GM21737 (cell line): ENCODE data around the gene SPECC1.

Source experiments
- ATAC-seq: cut with Tn5 transposase; IDR thresholded peaks from one replicate; pipeline ENCODE4 v1.9.1; 2021; ENCODE audit warnings: mild to moderate bottlenecking, moderate library complexity; ENCODE audit not compliant: unreplicated experiment

Gene SPECC1

DNA sequence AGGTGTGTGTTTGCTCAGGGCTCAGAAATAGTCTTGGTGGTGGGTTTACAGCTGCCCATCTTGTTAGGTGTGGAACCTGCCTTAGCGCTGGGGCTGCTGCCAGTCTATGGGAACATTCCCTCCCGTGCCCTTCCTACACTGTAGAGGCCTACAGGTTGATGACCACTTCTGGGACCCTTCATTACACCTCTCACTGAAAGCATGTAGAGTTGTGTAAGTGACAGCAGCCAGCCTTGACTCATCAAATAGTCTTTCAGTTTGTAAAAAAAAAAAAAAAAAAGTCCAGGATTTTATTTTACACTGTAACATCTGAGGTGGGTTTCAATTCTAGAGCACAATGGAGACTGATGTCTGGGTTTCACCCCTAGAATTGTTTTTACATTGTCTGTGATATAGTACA is 193.9 kb downstream of the SPECC1 start:
- ATAC-seq = no peak

DNA sequence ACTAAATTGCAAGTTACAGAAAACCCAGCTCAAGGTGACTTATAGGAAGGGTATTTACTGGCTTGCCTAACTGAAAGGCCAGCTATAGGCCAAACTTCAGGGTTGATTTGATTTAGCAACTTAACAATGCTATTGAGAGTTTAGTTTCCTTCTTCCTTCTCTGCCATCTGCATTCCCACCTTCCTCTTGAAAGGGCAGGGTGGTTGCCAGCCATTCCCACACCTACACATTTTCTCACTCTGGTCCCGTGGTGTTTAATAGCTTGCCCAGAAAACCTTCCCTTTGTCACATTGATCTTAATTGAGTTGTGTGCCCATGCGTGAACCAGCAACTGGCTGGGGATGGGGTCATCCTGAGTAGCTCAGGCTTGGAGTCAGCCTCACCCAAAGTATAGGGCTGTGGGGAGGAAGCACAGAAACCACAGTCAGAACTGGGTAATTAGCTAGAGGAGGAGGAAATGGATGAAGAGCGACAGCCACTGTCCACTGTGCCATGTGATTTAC is 194.7 kb downstream of the SPECC1 start:
- no peak for ATAC-seq

DNA sequence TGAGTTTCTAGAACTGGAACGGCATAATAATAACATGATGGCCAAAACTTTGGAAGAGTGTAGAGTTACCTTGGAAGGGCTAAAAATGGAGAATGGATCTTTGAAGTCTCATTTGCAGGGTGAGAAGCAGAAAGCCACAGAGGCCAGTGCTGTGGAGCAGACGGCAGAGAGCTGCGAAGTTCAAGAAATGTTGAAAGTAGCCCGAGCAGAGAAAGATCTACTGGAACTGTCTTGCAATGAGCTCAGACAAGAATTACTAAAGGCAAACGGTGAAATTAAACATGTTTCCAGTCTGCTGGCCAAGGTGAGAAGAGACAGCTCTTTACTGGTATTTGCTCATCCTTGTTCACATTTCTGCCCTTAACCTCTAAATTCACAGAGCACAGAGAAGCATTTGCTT is 196.4 kb downstream of the SPECC1 start:
- ATAC-seq = no peak

DNA sequence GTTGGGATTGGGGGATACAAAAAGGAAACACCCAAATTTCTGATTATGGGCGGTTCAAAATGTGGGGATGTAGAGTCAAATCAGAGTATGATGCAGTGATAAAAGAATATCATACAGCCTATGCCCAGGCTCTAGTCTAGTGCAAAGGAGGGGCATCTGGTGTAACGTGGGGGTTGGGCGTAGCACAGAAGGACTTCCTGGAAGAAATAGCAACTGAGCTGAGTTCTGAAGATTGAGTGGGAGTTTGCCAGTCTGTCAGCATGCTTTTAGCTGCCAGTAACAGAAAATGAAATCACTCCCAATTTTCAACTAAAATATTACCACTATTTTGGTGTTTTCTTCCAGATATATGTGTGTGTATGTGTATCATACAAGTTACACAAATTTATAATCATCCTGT is 196.9 kb downstream of the SPECC1 start:
- ATAC-seq = no peak

DNA sequence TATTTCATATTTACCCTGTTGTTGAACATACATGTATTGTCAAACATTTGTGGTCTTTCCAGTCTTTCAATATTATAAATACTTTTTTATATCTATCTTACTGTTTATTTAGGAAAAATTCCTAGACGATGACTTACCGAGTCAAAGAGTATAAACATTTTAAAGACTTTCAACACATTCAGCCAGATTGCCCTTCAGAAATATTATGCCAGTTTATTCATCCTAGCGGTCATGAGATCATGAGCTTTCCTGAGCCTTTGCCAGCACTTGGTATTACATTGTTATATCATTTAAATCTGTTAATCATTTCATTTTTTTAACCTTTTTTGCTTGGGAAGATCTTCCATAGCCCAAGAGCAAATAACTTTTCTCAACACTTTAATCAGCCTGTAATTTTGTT is 197.4 kb downstream of the SPECC1 start:
- no peak for ATAC-seq

DNA sequence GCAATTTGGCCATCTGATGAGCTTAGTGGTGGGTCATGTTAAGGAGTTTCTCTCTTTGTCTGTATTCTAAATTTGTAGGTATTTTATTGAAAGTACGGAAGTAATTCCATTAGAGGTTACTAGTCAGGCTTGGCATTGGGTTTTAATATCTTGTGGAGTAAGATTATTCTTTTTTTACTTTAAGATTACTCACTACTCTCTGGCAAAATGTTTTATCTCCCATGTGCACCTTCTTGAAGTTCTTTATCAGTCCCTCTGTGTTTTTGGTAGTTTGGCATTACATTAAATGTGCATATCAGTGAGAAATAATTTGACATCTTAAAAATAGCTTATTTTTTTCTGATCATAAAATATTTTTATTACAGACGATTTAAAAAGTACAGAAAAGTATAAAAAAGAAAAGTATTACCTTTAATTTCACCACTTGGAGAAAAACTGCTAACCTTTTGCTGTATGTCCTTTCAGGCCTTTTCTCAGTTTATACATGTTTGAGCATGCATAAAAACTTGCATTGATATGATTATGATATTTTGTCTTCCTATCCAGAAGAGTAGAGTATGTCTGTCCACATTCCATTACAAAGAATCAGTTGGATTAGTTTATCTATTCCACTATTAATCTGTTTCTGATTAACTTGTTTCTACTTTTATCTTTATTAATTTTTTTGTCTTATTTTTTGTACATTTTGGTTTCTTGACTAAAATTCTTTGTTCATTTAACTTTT is 198.3 kb downstream of the SPECC1 start:
- ATAC-seq = no peak

DNA sequence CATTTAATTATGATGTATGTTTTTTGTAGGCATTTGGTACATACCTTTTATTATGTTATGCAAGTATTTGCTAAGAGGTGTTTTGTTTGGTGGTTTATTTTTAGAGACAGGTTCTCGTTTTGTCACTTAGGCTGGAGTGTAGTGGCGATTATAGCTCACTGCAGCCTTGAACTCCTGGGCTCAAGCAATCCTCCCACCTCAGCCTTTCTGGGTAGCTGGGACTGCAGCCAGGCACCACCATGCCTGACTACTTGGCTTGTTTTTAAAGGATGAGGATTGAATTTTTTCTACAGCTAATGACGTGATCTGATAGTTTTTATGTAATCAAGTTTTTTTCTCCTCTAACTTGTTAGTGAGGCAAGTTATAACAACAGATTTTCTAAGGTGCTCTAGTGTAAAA is 199.6 kb downstream of the SPECC1 start:
- ATAC-seq = no peak

DNA sequence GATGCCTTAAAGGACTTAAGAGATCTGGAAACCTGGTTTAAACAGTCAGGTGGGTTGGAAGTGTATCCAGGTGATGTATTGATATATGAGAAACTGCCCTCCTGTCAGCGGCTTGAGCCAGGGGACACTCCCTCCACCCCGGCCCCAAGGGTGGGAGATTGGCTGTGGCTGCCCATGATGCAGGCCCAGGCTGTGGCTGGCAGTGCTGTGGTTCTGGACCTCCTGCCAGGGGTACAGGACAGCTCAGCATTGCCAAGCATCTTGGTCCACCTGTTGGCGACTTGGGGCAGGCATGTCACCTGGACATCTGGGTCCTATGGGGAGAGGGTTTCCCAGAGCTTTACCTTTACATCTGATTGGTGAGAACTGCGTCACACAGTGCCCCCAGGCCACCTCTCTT is 201.0 kb downstream of the SPECC1 start:
- no peak for ATAC-seq

DNA sequence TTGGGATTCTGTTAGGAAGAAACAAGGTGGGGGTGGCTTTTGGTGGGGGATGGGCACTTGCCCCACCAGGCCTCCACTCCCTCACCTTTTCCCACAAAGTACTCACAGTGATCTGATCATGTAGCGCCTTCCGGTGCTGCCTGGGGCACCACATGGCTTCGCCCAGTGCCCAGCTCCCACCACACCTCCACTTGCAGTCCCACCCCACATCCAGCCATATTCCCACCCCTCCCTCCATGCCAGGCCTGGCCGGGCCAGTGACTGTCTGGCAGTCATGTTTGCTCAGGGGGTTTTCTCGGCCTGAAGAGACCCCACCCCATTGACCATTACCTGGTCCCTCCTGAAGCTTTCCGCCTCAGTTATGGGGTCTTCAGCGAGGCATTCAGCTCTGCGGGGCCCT is 201.5 kb downstream of the SPECC1 start:
- no peak for ATAC-seq

DNA sequence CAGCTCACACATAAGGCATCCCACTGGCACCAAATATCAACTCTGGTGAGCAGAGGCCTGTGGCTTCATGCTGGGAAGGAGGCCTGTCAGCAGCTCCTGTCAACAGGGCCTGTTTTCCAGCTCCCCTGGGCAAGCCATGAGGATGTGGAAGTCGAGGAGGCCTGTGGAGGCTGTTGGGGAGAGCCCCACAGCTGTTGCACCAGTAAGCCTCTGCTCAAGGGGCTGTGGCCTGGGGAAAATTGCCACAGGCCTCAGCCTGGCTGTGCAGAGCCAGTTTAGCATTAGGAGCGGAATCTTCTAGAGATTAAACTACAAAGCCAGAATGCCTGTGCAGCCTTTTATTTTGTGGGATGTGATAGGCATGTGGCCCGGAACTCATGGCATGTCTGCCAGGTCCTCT is 202.1 kb downstream of the SPECC1 start:
- no peak for ATAC-seq

DNA sequence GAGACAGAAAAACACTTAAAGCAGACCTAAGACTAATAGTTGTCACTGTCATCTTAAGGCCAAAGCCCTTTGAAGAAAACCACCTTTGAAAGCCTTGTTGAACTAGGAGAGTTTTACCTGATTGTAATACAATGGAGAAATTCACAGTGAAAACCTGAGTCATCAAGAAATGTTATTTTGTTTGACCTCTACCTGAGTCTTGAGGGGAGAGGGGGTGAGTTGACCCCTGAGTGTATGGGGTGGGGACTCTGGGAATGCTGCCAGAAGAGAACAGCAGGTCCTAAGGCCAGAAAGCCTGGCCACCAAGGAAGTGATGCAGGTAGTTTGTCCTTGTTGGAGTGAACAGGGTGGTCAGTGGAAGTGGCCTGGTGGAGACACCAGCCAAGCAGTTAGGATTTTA is 204.3 kb downstream of the SPECC1 start:
- ATAC-seq = no peak

DNA sequence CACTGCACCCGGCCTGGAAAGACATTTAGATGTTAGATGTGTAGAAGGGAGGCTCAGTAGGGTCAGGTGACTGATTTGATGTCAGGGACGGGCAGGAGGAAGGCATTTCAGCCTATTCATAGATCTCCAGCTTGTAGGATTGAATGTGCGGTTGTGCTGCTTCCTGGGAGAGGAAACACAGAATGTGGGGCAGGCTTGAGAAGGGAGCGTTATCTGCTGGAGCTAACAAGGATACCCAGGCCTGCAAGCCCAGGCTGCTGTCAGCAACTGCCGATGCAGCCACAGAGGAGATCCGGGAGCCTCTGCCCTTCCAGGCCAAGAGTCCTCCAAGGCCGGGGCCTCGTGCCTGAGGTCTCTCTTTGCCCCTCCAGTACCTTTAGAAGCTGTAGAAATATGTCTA is 205.6 kb downstream of the SPECC1 start:
- ATAC-seq = no peak

DNA sequence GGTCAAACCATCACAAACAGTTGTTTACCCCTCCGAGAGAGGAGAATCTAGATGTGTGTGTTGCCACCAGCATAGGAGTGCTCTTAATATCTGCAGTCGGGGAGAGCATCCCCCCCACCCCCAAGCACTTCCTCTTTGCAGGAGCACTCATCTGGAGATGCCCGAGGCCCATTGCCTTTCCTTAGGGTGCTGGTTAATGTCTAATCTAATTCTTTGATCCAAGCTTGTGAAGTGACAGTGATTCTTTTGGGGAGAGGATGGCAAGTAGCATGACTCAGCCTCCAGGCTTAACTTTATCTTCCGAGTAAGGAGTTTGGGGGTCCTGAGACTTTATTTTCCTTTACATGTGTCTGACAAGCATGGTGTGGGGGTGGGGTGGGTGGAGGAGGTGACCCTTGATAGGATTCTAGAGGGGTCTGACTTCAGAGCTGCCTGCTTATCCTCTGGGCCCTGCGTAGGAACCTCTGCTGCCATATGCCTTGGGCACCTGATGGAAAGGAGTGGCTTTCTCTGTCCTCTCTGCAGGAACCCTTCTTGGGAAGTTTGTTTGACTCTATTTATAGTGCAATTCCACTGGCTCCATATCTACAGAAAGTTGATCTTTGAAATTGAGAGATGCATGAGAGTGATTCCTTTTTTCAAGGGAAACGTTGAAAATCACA is 207.1 kb downstream of the SPECC1 start:
- ATAC-seq = no peak

DNA sequence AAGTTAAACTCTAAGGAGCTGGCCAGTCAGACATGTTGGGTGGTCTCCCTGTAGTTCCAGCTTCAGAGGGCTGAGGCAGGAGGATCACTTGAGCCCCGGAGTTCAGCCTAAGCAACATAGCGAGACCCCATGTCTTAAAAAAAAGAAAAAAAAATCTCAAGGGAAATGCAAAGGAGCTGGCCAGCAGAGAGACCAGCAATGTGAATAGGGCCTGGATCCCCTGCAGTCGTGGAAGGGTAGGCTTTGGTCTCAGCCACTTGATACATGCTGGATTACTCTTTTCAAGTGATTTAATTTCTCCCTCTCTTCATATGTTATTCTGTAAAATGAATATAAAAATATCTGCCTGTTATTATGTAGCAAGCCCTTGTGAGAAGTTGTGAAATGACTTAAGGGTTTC is 207.7 kb downstream of the SPECC1 start:
- no peak for ATAC-seq

DNA sequence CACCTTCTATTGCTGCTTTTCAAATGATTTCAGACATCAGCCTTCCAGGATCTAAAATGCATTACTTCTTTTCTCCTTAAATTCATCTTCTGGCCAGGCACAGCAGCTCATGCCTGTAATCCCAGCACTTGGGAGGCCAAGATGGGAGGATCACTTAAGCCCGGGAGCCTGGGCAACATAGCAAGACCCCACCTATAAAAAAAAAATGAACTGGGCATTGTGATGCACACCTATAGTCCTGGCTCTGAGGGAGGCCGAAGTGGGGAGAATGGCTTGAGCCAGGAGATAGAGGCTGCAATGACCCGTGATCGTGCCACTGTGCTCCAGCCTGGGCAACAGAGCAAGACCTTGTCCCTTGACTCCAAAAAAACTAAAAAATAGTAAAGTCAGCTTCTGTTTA is 208.5 kb downstream of the SPECC1 start:
- ATAC-seq = no peak

DNA sequence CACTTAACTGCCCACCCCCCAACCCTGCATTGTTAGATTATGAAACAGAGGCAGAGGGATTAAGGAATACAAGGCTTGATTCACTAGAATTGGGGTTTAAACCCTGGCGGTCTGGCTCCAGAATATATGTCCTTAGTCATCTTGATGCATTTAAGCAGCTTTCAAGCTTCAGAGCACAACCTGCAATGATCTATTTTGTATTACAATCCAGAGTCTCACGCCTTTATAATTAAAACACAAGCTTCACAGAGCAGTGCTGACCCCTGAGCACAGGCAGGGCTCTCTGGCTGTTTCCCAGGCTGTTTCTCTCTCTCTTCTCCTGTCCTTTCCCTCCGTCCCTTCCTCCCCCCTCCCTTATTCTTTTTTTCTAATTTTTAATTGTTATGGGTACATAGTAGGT is 209.1 kb downstream of the SPECC1 start:
- no peak for ATAC-seq

DNA sequence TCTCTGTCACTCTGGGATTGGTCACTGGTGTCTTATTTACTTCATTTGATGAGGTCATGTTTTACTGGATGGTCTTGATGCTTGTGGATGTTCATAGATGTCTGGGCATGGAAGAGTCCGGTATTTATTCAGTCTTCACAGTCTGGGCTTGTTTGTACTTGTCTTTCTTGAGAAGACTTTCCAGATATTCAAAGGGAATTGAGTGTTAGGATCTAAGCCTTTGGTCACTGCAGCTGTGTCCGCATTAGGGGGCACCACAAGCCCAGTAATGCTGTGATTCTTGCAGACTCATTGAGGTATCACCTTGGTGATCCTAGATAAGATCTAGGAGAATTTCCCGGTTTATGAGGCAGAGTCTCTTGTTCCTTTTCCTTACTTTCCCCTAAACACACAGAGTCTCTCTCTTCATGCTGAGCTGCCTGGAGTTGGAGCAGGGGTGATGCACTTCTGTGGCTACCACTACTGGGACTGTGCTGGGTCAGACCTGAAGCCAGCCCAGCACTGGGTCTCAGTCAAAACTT is 214.7 kb downstream of the SPECC1 start:
- ATAC-seq = no peak

DNA sequence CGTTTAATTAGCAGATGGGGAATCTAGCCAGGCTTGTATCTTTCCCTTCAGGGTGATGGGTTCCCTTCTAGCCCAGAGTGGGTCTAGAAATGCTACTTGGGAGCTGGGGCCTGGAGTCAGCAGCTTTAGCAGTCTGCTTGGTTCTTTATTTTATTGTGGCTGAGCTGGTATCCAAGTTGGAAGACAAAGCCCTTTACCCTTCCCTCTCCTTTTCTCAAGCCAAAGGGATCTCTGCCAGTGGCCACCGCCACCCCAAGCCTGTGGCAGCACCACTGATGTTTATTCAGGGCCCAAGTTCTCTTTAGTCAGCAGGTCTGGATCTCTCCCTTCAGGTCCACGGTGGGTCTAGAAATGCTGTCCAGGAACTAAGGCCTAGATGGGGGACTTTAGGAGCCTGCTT is 215.2 kb downstream of the SPECC1 start:
- ATAC-seq = no peak

DNA sequence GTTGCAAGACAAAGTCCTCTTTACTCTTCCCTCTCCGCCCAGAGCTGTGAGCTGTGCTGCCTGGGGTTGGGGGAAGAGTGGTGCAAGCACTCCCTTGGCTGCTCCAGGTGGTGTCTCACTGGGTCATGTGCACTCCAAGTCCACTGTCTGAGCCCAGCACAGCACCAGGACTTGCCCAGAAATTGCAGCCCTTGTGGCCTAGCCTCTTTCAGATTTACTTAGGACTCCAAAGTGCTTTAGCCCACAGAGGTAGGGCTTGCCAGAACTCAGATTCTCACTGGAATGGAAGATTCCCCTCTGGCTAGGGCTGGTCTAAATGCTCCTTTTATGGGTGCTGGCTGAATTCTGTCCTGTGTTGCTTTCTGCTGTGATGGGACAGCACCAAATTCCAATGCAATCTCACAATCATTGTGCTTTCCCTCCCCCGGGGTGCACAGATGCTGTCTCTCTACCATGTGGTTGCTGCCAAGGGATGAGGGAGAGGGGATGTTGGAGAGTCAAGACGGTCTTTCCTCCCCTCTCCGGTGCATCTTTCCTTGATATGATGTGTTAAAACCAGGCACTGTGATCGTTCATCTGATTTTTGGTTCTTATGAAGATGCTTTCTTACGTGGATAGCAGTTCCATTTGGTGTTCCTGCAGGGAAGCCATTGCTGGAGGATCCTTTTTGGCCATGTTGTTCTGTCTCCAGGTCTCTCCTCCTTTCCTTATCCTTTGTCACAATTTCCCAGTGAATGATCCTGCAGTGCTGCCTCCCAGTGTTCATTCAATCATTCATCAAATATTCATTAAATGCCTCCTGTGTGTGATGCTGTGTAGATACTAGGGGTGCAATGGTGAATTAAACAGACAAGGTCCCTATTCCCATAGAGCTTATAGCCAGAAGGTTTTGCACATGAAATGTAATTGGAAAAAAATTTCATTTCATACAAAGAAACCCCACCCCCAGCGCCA is 216.3 kb downstream of the SPECC1 start:
- no peak for ATAC-seq

DNA sequence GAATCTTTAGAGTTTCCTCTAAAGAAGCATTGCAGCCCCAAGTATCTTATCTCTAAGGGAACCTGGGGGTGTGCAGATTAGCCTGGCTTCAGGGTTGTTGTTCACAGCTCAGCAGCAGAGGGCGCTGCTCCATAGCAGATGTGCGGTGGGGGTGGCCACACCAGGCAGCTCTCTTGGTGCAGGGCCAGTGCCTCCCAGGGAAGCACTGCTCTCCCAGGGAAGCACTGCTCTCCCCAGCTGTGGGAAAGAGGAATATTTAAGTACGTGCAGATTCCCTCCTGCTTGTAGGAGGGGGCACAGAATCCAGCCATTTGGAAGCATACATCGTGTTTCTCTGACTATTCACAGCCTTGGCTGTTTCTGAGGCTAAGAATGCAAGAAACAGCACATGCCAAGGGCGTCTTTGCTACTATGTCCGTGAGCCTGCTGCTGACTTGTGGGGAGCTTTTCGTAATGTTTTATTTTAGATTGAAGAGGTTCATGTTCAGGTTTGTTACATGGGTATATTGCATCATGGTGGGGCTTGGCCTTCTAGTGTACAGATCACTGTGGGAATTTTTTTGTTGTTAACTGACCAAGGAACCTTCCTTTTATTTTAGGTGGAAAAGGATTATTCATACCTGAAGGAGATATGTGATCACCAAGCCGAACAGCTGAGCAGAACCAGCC is 217.8 kb downstream of the SPECC1 start:
- ATAC-seq = no peak
